SJSA1 (cell line): ENCODE measurements around the gene SASH1. TPM values are rescaled to one million over a fixed set of nuclear protein-coding genes. Genes with fewer than 3 reads are reported as not detected.
"Not testable (repeated sequence)": the region's sequence is repeated elsewhere in the genome, so short reads cannot be mapped to it uniquely, and the experiment has no call there.

ENCODE experiments used
- DNase-seq, 2 experiments: peaks; one replicate each; pipeline ENCODE4 v3.0.0-alpha.2; 2015 to 2020; ENCODE audit warnings: low spot score in 2 of 2, low read depth in 1 of 2
- H3K27ac ChIP-seq: fragments of 250-450 bp; sonication (Bioruptor Pico); 2 replicates; pipeline ENCODE4 v1.5.1; 2020; ENCODE audit warnings: mild to moderate bottlenecking, moderate library complexity
- H3K27me3 ChIP-seq: fragments of 250-450 bp; sonication (Bioruptor Pico); replicated peaks from 2 replicates; pipeline ENCODE4 v1.5.1; 2020; ENCODE audit warnings: mild to moderate bottlenecking, moderate library complexity
- H3K36me3 ChIP-seq: fragments of 250-450 bp; sonication (Bioruptor Pico); 2 replicates; pipeline ENCODE4 v1.5.1; 2020; ENCODE audit warnings: mild to moderate bottlenecking
- H3K4me1 ChIP-seq: fragments of 250-450 bp; sonication (Bioruptor Pico); replicated peaks from 2 replicates; pipeline ENCODE4 v1.6.1; 2021; ENCODE audit warnings: mild to moderate bottlenecking
- H3K4me3 ChIP-seq: fragments of 250-450 bp; sonication (Bioruptor Pico); 2 replicates; pipeline ENCODE4 v1.5.1; 2020; ENCODE audit warnings: mild to moderate bottlenecking
- H3K9me3 ChIP-seq: fragments of 250-450 bp; sonication (Bioruptor Pico); replicated peaks from 2 replicates; pipeline ENCODE4 v1.5.1; 2020; ENCODE audit warnings: mild to moderate bottlenecking
- total RNA-seq: library from RNA; depleted of rRNA; stranded (reverse); fragments of >200 nt; shearing (Covaris generic); gene quantifications from 2 replicates; pipeline ENCODE4 v1.2.3, GENCODE V29; 2014

The SASH1 gene
- total RNA-seq, 1 experiment from 2014 or later, result 10.4 TPM

GRCh38 chr6:148580442-148580841, 237.8 kb downstream of the SASH1 start:
- Histone ChIP-seq H3K9me3 (0 out of 2 replicates have a peak, but pooled peaks cover 2% of the 10 kb centered on the region), H3K27me3 (no peaks in the 10 kb centered on the region), H3K27ac (no peak overlapping the region), H3K4me3 (no peak overlapping the region), H3K36me3 (no peaks in the 10 kb centered on the region), H3K4me1 (peaks cover 2% of the 10 kb centered on the region; the same call in 1 of the 2 replicates)
- no peak for DNase-seq

- H3K27ac ChIP-seq, result no peak overlapping the region
- no peaks in the 10 kb centered on the region; the same call in 1 of the 2 replicates for H3K4me1 ChIP-seq
- no peaks in the 10 kb centered on the region for H3K27me3 ChIP-seq
- H3K4me3 ChIP-seq, result no peak overlapping the region
- no peaks in the 10 kb centered on the region for H3K36me3 ChIP-seq
- no peak for DNase-seq
- 0 out of 2 replicates have a peak, but pooled peaks cover 7% of the 10 kb centered on the region for H3K9me3 ChIP-seq
Measured at GRCh38 chr6:148583631-148584030, 241.0 kb downstream of the SASH1 start.

- DNase-seq, H3K4me3 ChIP-seq, H3K36me3 ChIP-seq, H3K27me3 ChIP-seq, H3K9me3 ChIP-seq, H3K27ac ChIP-seq, H3K4me1 ChIP-seq: not testable (repeated sequence)
Measured at GRCh38 chr6:148585641-148586040, 243.0 kb downstream of the SASH1 start.

GRCh38 chr6:148590883-148591282, 248.2 kb downstream of the SASH1 start:
- H3K4me3 ChIP-seq, result no peak overlapping the region
- DNase-seq, result no peak

GRCh38 chr6:148591656-148592055, 249.0 kb downstream of the SASH1 start:
- H3K4me3 ChIP-seq, result no peak overlapping the region
- H3K9me3 ChIP-seq, result no peaks in the 10 kb centered on the region
- peaks cover 6% of the 10 kb centered on the region for H3K4me1 ChIP-seq
- H3K27me3 ChIP-seq, result no peaks in the 10 kb centered on the region
- DNase-seq, result no peak
- no peak overlapping the region for H3K27ac ChIP-seq
- no peaks in the 10 kb centered on the region for H3K36me3 ChIP-seq

More at GRCh38 chr6:148590883-148591282, 248.2 kb downstream of the SASH1 start:
- H3K9me3 ChIP-seq, result 0 out of 2 replicates have a peak, but pooled peaks cover under 1% of the 10 kb centered on the region
- no peaks in the 10 kb centered on the region for H3K36me3 ChIP-seq
- H3K27ac ChIP-seq, result no peak overlapping the region
- peaks cover 6% of the 10 kb centered on the region for H3K4me1 ChIP-seq
- H3K27me3 ChIP-seq, result no peaks in the 10 kb centered on the region

- Histone ChIP-seq H3K4me3 (no peak overlapping the region), H3K27ac (no peak overlapping the region)
- no peak for DNase-seq
Measured at GRCh38 chr6:148593130-148593812, 250.6 kb downstream of the SASH1 start.

GRCh38 chr6:148593813-148594170, 251.2 kb downstream of the SASH1 start:
- Histone ChIP-seq H3K4me3 (no peak overlapping the region), H3K27ac (no peak overlapping the region), H3K27me3 (no peaks in the 10 kb centered on the region), H3K9me3 (no peaks in the 10 kb centered on the region), H3K36me3 (no peaks in the 10 kb centered on the region), H3K4me1 (peaks cover 6% of the 10 kb centered on the region)
- no peak for DNase-seq

More at GRCh38 chr6:148593130-148593812, 250.6 kb downstream of the SASH1 start:
- Histone ChIP-seq H3K4me1 (peaks cover 6% of the 10 kb centered on the region), H3K27me3 (no peaks in the 10 kb centered on the region), H3K36me3 (no peaks in the 10 kb centered on the region), H3K9me3 (no peaks in the 10 kb centered on the region)

- Histone ChIP-seq H3K27me3 (no peaks in the 10 kb centered on the region), H3K4me3 (no peak overlapping the region), H3K4me1 (peaks cover 6% of the 10 kb centered on the region), H3K9me3 (no peaks in the 10 kb centered on the region), H3K27ac (no peak overlapping the region), H3K36me3 (no peaks in the 10 kb centered on the region)
- no peak for DNase-seq
Measured at GRCh38 chr6:148595550-148595949, 252.9 kb downstream of the SASH1 start.

- H3K27ac ChIP-seq, result no peak overlapping the region
- H3K4me3 ChIP-seq, result no peak overlapping the region
- H3K27me3 ChIP-seq, result no peaks in the 10 kb centered on the region
- H3K36me3 ChIP-seq, result no peaks in the 10 kb centered on the region
- no peaks in the 10 kb centered on the region for H3K9me3 ChIP-seq
- H3K4me1 ChIP-seq, result peaks cover 6% of the 10 kb centered on the region
- DNase-seq, result no peak
Measured at GRCh38 chr6:148596891-148597455, 254.3 kb downstream of the SASH1 start.

GRCh38 chr6:148598724-148599123, 256.1 kb downstream of the SASH1 start:
- Histone ChIP-seq H3K27ac (no peak overlapping the region), H3K36me3 (no peaks in the 10 kb centered on the region), H3K4me3 (no peak overlapping the region), H3K4me1 (no peaks in the 10 kb centered on the region), H3K9me3 (no peaks in the 10 kb centered on the region), H3K27me3 (no peaks in the 10 kb centered on the region)
- no peak for DNase-seq

GRCh38 chr6:148599967-148600426, 257.4 kb downstream of the SASH1 start:
- H3K36me3 ChIP-seq, result no peaks in the 10 kb centered on the region
- no peaks in the 10 kb centered on the region for H3K4me1 ChIP-seq
- no peak for DNase-seq
- no peaks in the 10 kb centered on the region for H3K27me3 ChIP-seq
- H3K4me3 ChIP-seq, result no peak overlapping the region
- no peak overlapping the region for H3K27ac ChIP-seq
- H3K9me3 ChIP-seq, result no peaks in the 10 kb centered on the region
